ENCODE measurements around the gene TMEM163. TPM values are rescaled to one million over a fixed set of nuclear protein-coding genes. Genes with fewer than 3 reads are reported as not detected.

TMEM163 gene
- total RNA-seq, 1 donor from 2014 or later, result not detected

- peaks cover 20% of the 10 kb centered on the region for H3K27me3 ChIP-seq (ENCODE audit: control insufficient read depth, insufficient read depth, low read length)
- no peak for FAIRE-seq
Measured at GRCh38 chr2:134722728-134723127, 3.9 kb upstream of the TMEM163 start.

GRCh38 chr2:134721596-134721995 is 2.8 kb upstream of the TMEM163 start:
- FAIRE-seq, result no peak
- TF ChIP-seq, protein P1, sequence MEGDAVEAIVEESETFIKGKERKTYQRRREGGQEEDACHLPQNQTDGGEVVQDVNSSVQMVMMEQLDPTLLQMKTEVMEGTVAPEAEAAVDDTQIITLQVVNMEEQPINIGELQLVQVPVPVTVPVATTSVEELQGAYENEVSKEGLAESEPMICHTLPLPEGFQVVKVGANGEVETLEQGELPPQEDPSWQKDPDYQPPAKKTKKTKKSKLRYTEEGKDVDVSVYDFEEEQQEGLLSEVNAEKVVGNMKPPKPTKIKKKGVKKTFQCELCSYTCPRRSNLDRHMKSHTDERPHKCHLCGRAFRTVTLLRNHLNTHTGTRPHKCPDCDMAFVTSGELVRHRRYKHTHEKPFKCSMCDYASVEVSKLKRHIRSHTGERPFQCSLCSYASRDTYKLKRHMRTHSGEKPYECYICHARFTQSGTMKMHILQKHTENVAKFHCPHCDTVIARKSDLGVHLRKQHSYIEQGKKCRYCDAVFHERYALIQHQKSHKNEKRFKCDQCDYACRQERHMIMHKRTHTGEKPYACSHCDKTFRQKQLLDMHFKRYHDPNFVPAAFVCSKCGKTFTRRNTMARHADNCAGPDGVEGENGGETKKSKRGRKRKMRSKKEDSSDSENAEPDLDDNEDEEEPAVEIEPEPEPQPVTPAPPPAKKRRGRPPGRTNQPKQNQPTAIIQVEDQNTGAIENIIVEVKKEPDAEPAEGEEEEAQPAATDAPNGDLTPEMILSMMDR (IDR thresholded peaks at IDR 0.05; ENCODE audit: insufficient read depth, low read length, severe bottlenecking), result no peak
- DNase-seq (ENCODE audit: low read depth), result no peak
- H3K4me3 ChIP-seq (ENCODE audit: low read depth, low read length), result no peak overlapping the region
- H3K36me3 ChIP-seq (ENCODE audit: control insufficient read depth, insufficient read depth, low read length), result no peaks in the 10 kb centered on the region
- peaks cover 27% of the 10 kb centered on the region for H3K27me3 ChIP-seq (ENCODE audit: control insufficient read depth, insufficient read depth, low read length)

More at GRCh38 chr2:134722728-134723127, 3.9 kb upstream of the TMEM163 start:
- no peaks in the 10 kb centered on the region for H3K36me3 ChIP-seq (ENCODE audit: control insufficient read depth, insufficient read depth, low read length)
- DNase-seq (ENCODE audit: low read depth), result no peak
- no peak overlapping the region for H3K4me3 ChIP-seq (ENCODE audit: low read depth, low read length)
- TF ChIP-seq, protein P1 (IDR thresholded peaks at IDR 0.05; ENCODE audit: insufficient read depth, low read length, severe bottlenecking), result peak; percentile 12

DNA sequence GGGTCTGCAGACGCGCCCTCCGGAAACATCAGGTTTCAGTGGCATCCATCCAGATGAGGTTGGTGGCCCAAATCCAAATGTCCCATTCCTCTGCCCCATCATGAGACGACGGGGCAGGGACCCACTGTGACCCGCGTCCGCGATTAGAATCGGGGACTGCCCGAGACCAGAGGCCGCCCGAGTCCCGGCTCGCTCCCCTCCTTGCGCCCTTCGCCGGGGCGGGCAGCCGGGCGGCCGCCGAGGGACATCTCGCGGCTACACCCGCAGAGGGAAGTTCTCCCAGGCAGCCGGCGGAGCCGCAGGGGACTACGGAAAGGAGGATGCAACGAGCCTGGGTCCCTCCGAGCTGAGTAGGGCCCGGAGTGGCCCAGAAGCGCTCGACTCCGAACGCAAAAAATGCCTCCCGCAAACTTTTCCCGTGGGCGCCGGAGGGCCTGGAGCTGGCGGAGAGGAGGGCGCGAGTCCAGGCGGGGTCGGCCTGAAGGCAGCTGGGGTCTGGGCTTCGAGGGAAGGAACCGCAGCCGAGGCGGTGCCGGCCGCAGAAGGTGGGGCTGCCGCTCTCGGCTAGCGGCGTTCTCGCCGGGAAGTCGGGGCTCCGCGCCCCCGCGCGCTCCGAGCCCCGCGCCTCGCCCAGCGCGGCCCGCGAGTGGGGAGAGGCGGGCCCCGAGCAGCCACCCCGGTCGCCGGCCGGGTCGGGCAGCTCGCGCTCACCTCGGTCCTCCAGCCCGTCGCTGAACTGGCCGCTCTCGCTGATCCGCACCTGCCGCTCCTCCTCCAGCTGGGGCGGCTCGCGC is 580 bp downstream of the TMEM163 start:
- Histone ChIP-seq H3K4me3 (ENCODE audit: low read depth, low read length) (peak overlapping the region; percentile 7), H3K27me3 (ENCODE audit: control insufficient read depth, insufficient read depth, low read length) (peaks cover 27% of the 10 kb centered on the region), H3K36me3 (ENCODE audit: control insufficient read depth, insufficient read depth, low read length) (no peaks in the 10 kb centered on the region)
- TF ChIP-seq, protein P1 (IDR thresholded peaks at IDR 0.05; ENCODE audit: insufficient read depth, low read length, severe bottlenecking), result no peak
- no peak for DNase-seq (ENCODE audit: low read depth)
- no peak for FAIRE-seq

- H3K36me3 ChIP-seq (ENCODE audit: control insufficient read depth, insufficient read depth, low read length), result no peaks in the 10 kb centered on the region
- DNase-seq (ENCODE audit: low read depth), result no peak
- H3K4me3 ChIP-seq (ENCODE audit: low read depth, low read length), result no peak overlapping the region
- peaks cover 27% of the 10 kb centered on the region for H3K27me3 ChIP-seq (ENCODE audit: control insufficient read depth, insufficient read depth, low read length)
- TF ChIP-seq, protein P1 (IDR thresholded peaks at IDR 0.05; ENCODE audit: insufficient read depth, low read length, severe bottlenecking), result no peak
- FAIRE-seq, result no peak
Measured at GRCh38 chr2:134717286-134718022, 1.3 kb downstream of the TMEM163 start.

GRCh38 chr2:134716721-134717243 is 2.0 kb downstream of the TMEM163 start:
- peaks cover 27% of the 10 kb centered on the region for H3K27me3 ChIP-seq (ENCODE audit: control insufficient read depth, insufficient read depth, low read length)
- no peak for FAIRE-seq

More at GRCh38 chr2:134716721-134717243, 2.0 kb downstream of the TMEM163 start:
- TF ChIP-seq, protein P1 (IDR thresholded peaks at IDR 0.05; ENCODE audit: insufficient read depth, low read length, severe bottlenecking), result no peak
- H3K4me3 ChIP-seq (ENCODE audit: low read depth, low read length), result no peak overlapping the region
- H3K36me3 ChIP-seq (ENCODE audit: control insufficient read depth, insufficient read depth, low read length), result no peaks in the 10 kb centered on the region
- DNase-seq (ENCODE audit: low read depth), result no peak
